HG02588 (cell line): ENCODE measurements around the gene GPRC5C.

Experiments
- ATAC-seq: cut with Tn5 transposase; IDR thresholded peaks from one replicate; pipeline ENCODE4 v1.9.1; 2021; ENCODE audit warnings: mild to moderate bottlenecking, moderate library complexity; ENCODE audit not compliant: unreplicated experiment

Gene GPRC5C

DNA sequence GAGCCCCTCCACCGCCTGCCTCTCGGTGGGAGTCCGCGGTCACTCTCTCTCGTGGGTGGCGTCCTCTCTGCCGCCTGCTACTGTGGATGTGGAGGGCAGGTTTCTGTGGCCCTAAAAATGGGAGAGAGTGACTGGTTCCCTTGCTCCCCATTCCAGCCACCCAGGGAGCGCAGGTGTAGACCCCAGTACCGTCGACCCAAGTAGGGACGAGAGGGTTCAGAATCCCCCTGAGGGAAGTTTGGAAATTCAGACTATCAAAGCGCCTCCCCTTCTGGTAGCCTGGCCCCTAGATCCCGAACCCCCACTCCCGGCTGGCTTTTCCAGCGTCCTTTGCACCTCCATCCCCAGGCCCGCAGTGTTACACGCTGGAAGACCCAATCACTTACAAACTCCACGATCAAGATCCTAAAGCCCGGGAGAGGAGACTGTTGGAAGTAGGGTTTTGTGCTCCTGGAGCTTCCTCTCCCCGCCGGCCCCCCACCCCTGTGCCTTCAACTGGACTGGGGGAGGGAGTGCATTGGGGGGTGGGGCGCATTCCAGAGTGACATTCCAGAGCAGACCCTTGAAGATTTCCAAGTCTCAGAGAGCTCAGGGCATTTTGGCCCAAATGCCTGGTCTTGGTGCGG lies 991 bp downstream of the GPRC5C start:
- ATAC-seq, result no peak

DNA sequence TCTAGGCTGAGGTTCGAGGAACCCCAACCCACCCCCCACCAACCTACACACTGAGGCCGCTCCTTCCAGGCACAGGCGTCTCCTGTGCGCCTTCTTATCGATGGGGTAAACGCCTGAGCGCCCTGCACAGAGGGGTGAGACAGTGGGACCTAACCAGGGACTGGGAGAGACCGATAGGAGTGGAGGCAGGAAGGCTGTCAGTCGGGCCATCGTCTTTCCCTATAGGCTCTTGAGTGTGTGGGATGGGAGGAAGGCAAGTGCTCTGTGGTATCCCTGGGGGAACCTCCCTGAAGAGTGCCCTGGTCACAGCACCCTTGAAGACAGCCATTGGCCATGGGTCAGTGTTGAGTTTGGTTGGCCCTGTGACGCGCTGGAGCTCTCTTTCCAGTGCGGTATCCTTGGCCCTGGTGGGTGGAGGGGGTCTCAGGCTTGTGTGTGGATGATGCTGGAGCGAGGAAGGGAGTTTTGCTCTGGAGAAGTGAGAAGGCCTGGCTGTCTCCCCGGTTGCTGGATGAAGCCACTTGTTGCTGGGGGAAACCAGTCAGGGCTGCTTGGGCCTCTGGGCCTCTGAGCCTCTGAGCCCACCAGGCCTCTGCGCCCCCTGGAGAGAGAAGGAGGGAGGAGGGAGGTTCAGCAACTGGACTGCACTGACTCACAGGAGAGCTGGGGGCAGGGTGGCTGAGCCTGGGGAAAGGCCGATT lies 1.7 kb downstream of the GPRC5C start:
- no peak for ATAC-seq

DNA sequence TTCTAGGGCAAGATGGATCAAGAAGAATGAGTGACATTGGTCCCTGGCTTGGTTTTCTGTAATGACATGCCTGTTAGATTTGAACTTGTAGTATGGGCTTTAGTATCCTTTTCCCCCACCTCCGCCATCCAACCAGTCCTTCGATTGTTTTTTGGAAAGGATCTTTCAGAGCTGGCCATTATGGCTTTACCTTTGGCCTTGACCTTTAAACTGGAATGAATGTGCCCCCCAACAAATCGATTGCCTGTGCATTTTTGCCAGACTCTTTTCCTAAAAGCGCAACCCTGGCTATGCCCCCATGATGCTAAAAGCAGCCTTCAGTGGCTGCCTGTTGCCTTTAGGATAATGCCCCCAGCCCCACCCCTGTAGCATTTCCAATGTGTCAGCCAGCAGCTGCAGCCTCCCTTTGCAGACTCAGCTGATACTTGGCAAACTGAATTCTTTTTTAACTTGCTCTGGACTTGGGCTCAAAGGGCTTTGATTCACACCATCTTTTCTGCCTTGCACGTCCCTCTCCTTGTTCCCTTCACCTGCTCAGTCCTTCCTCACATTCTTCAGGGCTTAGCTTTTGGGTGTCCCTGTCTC lies 4.0 kb downstream of the GPRC5C start:
- no peak for ATAC-seq

DNA sequence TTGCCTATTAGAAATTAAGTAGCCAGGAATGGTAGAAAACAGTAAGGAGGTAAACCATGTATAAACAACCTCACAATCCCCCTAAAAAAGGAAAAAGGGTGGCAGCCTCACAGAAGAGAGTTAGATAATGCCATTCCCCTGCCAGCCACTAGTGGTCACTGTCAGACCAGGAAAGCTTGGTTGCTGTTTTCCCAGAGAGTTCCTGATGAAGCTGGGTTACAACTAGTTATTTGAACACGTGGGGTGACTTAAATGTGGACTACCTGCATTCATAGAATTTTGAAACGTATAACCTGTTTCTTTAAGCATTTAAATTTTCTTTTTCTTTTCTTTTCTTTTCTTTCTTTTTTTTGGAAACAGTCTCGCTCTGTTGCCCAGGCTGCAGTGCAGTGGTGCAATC lies 5.8 kb downstream of the GPRC5C start:
- no peak for ATAC-seq

DNA sequence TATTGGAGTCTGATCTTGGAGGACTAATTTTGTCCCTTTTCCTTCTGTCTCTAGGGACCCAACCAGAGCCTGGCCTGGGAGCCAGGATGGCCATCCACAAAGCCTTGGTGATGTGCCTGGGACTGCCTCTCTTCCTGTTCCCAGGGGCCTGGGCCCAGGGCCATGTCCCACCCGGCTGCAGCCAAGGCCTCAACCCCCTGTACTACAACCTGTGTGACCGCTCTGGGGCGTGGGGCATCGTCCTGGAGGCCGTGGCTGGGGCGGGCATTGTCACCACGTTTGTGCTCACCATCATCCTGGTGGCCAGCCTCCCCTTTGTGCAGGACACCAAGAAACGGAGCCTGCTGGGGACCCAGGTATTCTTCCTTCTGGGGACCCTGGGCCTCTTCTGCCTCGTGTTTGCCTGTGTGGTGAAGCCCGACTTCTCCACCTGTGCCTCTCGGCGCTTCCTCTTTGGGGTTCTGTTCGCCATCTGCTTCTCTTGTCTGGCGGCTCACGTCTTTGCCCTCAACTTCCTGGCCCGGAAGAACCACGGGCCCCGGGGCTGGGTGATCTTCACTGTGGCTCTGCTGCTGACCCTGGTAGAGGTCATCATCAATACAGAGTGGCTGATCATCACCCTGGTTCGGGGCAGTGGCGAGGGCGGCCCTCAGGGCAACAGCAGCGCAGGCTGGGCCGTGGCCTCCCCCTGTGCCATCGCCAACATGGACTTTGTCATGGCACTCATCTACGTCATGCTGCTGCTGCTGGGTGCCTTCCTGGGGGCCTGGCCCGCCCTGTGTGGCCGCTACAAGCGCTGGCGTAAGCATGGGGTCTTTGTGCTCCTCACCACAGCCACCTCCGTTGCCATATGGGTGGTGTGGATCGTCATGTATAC lies 8.0 kb downstream of the GPRC5C start:
- ATAC-seq, result no peak

DNA sequence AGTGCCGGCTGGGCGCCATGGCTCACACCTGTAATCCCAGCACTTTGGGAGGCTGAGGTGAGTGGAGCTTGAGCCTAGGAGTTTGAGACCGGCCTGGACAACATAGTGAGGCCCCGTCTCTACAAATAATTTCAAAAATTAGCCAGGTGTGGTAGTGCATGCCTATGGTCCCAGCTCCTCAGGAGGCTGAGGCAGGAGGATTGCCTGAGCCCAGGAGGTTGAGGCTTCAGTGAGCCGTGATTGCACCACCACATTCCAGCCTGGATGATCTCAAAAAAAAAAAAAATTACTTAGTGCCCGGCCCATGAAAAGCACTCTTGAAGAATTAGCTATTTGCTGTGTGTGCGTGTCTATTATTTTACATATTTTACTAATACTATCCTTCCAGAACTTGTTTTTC lies 9.6 kb downstream of the GPRC5C start:
- no peak for ATAC-seq

DNA sequence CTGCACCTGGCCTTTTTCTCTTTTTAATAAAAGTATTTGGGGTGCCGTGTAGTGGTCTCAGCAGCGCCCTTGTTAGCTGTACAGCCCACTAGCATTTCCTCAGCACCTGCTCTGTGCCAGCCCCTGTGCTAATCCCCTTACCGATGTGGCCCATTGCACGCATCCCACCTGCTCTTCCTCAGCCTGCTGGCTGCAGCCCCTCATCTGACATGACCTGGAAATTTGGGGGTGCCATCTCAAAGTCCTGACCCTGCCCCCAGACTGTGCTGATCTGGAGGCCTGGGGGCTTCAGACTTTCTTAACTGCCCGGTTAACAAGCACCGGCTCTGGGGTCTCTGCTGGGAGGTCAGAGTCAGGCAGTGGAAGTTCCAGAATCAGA lies 10.4 kb downstream of the GPRC5C start:
- no peak for ATAC-seq

DNA sequence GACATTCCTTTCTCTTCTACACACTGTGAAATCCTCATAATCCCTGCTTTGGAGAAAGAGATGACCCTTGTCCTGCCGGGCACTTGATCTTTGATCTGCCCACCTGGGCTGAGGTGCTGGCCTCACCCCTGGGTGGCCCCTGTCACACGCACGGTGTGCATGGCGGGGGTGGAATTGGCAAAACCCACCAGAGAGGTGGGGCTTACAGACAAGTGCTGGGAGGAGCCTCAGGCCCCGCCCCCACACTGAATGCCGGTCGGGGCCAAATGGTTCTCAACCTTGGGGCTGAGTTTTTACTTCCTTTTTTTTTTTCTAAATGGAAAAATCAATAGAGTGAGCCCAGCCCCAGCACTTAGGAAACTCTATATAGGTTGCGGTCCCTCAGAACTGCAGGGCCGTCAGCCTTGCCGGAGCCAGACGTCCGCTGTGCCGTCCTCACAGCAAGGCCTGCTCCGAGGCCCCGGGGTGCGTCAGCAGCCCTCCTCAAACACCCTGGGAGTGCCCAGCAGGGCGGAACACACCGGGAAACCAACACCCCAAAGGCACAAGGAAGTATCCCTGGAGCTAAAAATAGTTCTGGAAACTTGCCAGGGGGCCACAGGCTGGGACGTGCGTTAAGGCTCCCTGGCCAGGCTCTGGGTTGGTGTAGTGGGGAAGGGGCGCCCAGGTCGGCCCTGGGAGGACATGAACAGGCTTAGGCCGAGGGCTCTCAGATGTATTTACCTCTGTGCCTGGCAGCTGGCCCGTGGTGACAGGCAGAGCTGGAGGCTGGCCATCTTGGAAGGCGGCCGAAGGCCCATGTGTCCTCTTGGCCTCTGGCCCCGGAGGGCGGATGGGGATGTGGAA lies 11.0 kb downstream of the GPRC5C start:
- ATAC-seq, result peak; percentile 58

DNA sequence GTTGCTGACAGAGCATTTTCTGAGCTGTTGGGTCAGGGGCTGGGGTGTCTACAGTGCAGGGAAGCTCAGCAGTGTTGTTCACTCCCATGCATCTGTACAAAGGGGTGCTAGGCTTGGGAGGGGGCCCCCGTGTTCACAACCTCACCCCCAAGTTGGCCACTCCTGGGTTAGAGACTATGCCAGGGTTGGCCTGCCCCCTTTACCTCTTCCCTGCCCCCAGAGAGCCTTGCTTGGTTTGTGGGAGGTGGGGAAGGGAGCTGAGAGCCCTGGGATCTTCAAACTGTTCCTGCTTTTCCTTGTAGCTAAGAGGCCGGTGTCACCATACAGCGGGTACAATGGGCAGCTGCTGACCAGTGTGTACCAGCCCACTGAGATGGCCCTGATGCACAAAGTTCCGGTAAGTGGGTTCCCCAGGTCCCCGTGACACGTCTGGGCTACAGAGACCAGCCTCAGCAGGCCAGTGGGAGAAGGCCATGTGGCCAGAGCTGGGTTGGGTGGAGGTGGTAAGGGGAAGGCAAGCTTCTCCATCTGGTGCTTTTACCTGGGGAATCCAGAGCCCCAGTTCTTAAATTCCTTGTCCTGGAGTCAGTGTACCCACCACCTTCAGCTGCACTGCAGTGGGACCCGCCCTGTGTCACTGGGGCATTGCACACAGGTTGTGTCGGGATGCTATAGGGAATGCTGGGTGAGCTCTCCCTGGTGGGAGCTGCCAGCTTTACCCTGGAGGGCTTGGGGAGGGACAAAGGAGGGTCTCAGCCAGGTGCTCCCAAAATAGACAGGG lies 11.8 kb downstream of the GPRC5C start:
- no peak for ATAC-seq

DNA sequence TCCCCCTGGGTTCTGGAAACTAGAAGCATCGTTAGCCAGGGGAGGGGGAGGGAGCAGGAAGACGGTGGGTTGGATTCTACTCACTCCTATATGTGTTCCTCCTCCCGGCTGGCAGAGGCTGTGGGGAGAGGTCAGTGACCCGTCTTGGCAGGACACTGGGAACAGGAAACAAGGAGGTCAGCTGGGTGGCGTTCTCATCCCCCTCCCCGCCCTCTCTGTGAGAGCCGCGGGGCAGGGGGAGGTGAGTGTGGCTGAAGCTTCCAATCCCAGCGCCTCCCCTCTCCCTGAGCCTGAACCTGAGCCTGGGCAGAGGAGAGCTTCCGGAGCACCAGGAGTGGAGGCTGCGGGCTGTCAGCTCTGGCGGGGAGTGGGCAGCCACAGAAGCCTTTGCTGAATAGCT lies 12.5 kb downstream of the GPRC5C start:
- ATAC-seq, result no peak

DNA sequence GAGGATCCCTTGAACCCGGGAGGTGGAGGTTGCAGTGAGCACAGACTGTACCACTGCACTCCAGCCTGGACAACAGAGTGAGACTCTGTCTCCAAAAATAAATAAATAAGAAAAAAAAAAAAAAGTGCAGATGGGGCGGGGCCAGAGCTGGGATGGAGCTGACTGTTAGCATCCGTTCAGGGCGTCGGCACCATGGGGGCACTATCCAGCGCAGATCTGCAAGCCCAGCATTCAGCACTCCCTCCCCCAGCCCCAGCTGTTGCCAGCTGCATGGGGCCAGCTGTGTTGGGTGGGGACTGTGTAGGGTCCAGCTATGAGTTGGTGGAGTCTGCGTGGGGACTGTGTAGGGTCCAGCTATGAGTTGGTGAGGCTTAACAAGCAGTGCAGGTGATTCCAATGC lies 13.3 kb downstream of the GPRC5C start:
- no peak for ATAC-seq

DNA sequence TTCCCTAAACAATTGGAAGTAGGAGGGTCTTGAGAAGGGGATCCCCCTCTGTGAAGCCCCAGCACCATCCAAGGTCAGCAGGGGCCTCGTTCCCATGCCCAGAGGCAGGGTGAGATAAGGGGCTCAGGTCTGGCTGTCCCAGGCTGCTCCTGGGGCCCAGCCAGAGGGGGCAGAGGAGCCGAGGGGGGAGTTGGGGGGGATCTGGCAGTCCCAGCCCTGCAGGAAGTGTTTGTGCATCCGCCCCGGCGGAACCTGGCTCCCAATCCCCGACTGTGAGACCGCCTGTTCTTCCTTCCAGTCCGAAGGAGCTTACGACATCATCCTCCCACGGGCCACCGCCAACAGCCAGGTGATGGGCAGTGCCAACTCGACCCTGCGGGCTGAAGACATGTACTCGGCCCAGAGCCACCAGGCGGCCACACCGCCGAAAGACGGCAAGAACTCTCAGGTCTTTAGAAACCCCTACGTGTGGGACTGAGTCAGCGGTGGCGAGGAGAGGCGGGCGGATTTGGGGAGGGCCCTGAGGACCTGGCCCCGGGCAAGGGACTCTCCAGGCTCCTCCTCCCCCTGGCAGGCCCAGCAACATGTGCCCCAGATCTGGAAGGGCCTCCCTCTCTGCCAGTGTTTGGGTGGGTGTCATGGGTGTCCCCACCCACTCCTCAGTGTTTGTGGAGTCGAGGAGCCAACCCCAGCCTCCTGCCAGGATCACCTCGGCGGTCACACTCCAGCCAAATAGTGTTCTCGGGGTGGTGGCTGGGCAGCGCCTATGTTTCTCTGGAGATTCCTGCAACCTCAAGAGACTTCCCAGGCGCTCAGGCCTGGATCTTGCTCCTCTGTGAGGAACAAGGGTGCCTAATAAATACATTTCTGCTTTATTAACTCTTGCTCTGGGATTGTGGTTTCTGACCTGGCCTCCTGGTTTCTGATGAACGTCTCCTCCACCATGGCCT lies 14.9 kb downstream of the GPRC5C start:
- ATAC-seq, result peak; percentile 47

DNA sequence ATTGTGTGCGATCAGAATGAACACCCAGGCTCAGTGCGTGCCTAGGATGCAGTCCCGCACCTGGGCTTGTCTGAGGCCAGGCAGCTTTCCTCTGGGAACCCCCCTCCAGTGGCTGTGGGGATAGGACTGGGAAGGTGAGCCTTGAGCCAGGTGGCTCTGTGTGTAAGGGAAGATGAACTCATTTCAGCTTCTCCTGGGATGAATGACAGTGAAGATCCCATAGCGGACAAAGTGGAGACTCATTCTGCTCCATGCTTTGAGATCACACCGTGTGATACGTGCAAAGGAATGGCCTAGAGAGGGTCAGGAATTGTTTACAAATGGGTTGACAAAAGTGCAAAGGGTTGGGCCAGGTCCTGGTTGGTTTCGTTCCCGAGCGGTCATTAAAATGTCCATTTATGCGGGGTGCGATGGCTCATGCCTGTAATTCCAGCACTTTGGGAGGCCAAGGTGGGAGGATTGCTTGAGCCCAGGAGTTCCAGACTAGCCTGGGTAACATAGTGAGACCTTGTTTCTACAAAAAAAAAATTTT lies 15.8 kb downstream of the GPRC5C start:
- ATAC-seq, result no peak

DNA sequence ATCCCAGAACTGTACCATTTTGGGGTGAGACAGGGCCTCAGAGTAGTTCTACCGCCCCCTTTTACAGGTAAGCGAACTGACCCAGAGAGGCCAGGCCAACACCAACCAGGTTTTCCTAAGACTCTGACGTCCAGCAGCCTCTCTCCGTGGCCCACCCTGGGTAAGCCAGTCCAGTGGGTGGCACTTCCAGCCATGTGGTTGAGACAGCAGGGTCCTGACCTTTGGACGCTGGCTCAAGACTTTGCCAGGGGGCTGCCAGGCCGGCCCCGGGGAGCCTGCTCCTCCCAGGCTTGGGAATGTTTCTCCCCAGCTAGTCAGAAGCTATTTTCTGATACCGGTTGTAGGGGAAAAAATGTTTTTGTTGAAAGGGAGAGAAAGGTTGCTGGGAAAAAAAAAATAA lies 16.9 kb downstream of the GPRC5C start:
- no peak for ATAC-seq

DNA sequence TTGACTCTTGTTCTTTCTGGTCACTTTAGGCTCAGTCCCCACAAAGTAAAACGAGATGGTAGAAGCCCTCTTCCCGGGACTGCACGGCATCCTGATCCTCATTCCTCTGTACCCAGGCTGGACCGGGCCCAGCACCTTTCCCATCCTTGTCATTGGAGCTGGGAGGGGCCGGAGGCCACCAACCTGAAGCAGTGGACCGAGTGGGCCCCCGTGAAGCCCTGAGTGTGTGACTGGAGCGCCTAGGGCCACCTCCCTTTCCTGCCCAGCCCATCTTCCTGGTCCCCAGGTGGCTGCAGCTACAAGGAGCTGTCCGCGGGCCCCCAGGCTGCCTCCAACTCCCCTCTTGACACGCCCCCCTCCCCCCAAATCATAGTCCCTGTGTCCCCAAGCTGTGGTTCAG lies 17.4 kb downstream of the GPRC5C start:
- no peak for ATAC-seq

DNA sequence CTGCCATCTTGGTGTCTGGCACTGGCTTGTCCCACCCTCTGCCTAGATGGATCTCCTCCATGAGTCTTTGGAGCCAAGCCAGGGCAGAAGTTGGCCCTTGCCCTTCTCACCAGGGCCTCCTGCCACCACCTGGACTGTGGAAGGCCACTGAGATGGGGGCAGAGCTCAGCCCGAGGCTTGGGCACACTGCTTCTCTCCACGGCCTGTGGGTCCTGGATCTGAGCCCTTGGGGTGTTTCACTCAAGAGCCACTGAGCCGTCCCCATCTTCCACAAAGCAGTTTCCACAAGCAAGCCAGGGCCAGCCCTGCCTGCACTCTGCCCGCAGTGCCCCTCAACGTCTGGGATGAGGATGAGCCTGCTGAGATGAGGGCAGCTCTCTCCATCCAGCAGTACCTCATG lies 17.9 kb downstream of the GPRC5C start:
- ATAC-seq, result no peak

DNA sequence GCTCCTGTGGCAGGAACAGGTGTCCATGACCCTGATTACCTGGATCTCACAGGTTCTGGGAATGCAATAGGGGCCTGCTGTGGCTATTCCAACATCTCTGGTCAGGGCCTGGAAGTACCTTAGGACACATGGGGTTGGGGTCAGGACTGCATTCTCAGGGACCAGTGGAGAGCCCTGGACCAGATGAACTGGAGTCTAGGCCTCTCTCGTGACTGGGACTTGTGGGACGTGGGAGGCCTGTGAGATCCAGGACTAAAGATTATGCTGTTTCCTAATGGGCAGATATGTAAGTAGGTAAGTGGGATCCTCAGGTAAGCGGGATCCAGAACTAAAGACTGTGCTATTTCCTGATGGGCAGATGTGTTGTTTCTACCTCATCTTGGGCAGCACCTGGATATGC lies 18.3 kb downstream of the GPRC5C start:
- ATAC-seq, result no peak

DNA sequence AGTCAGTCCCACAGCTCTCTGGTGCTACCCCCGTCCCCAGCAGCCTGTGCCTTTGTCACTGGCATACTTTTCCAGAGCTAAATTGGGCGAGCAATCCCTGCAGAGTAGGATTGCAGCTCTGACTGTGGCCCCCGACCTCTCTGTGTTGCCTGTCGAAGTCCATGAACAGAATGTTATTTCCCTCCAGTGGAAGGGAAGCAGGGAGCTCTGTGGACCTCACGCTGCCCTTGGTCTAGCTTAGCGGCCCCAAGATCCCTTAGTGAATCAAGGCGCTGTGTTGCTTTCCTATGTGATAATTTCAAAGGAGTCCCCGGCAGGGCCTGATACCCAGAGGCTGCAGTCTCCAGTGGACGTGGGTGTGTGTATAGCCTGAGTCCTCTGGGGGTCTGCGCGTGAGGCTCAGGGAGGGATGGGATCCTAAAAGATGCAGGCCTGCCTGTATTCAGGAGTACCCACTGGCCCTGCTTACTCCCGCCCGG lies 19.1 kb downstream of the GPRC5C start:
- no peak for ATAC-seq
